HCT116 (cell line): ENCODE data around the gene ZFX. TPM values are rescaled to one million over a fixed set of nuclear protein-coding genes. Genes with fewer than 3 reads are reported as not detected.

Experiments used
- ATAC-seq: fragments of 200-7000 bp; cut with Tn5 transposase; 2 replicates; pipeline ENCODE4 v1.9.1; 2020; ENCODE audit warnings: mild to moderate bottlenecking, moderate library complexity
- BruUV-seq: library from RNA; stranded (reverse); fragments of 400-500 nt; replicated peaks from 2 replicates; lab custom pipeline; 2021; lab: Mats Ljungman, UMichigan
- CTCF ChIA-PET: fragments of 300-600 bp; sonication (Branson Sonifier 250); formaldehyde crosslinking; loops from one replicate; lab custom pipeline; 2021; ENCODE audit warnings: antibody characterized with exemption; lab: Charles Lee
- POLR2A ChIA-PET: fragments of 300-600, 350-600 bp; sonication (Branson Sonifier 250); formaldehyde crosslinking; loops from one replicate; lab custom pipeline; 2021; ENCODE audit warnings: antibody characterized with exemption; lab: Charles Lee
- RAD21 ChIA-PET, 2 experiments: fragments of 300-600 bp; sonication (Branson Sonifier 250); formaldehyde crosslinking; loops; one replicate each; lab custom pipeline; 2023; ENCODE audit warnings: low total read pairs in 2 of 2; ENCODE audit not compliant: uncharacterized antibody in 2 of 2, unreplicated experiment in 2 of 2, low non-redundant PET in 1 of 2; lab: Charles Lee
- DNase-seq: peaks from one replicate; pipeline ENCODE4 v3.0.0-alpha.2; 2010; ENCODE audit warnings: low read depth, low spot score
- H2AFZ ChIP-seq: fragments of 200-600 bp; shearing (Covaris generic), sonication (generic); 2 replicates; pipeline ENCODE4 v1.6.1; 2017; ENCODE audit warnings: low read depth, mixed run types, mixed read lengths, antibody characterized with exemption, low read length; ENCODE audit not compliant: poor library complexity, severe bottlenecking
- H3K27ac ChIP-seq: 2 replicates; pipeline ENCODE4 v1.5.1; 2012; ENCODE audit warnings: low read depth, low read length
- H3K27me3 ChIP-seq: fragments of 200-600 bp; sonication (generic); 2 replicates; pipeline ENCODE4 v1.6.1; 2016; ENCODE audit warnings: mixed run types, low read length, mixed read lengths; ENCODE audit not compliant: insufficient read depth
- H3K36me3 ChIP-seq, 2 experiments: fragments of 200-500 bp in 1 of 2; fragments of 200-600 bp in 1 of 2; sonication (Bioruptor generic) in 1 of 2; sonication (generic) in 1 of 2; 2 replicates each; pipeline versions ENCODE4 v1.5.1 to v1.6.1; 2014 to 2016; ENCODE audit warnings: low read length in 2 of 2, inconsistent platforms in 1 of 2, mixed read lengths in 1 of 2, mixed run types in 1 of 2; ENCODE audit not compliant: insufficient read depth in 2 of 2, control insufficient read depth in 1 of 2
- H3K4me1 ChIP-seq, 2 experiments: fragments of 200-600 bp in 1 of 2; sonication (generic) in 1 of 2; 2 replicates each; pipeline versions ENCODE4 v1.5.1 to v1.6.1; 2012 to 2017; ENCODE audit warnings: low read length in 2 of 2, inconsistent platforms in 1 of 2, mild to moderate bottlenecking in 1 of 2, mixed read lengths in 1 of 2, mixed run types in 1 of 2, moderate library complexity in 1 of 2; ENCODE audit not compliant: insufficient read depth in 2 of 2, control insufficient read depth in 1 of 2
- H3K4me2 ChIP-seq: fragments of 200-600 bp; sonication (generic); 2 replicates; pipeline ENCODE4 v1.6.1; 2017; ENCODE audit warnings: mixed run types, low read length, mixed read lengths
- H3K4me3 ChIP-seq, 2 experiments: fragments of 200-600 bp in 1 of 2; sonication (generic) in 1 of 2; replicated peaks in 1 of 2; 2 replicates each; pipeline ENCODE4 v1.5.1; 2011 to 2016; ENCODE audit warnings: low read length in 2 of 2, control low read depth in 1 of 2, low read depth in 1 of 2, mild to moderate bottlenecking in 1 of 2, mixed read lengths in 1 of 2, mixed run types in 1 of 2
- H3K79me2 ChIP-seq: fragments of 200-600 bp; sonication (generic); 2 replicates; pipeline ENCODE4 v1.6.1; 2017; ENCODE audit warnings: mild to moderate bottlenecking, mixed run types, low read length, moderate library complexity, mixed read lengths; ENCODE audit not compliant: insufficient read depth
- H3K9ac ChIP-seq: fragments of 200-600 bp; sonication (generic); 2 replicates; pipeline ENCODE4 v1.6.1; 2016; ENCODE audit warnings: low read length, mixed read lengths
- H3K9me2 ChIP-seq: fragments of 200-600 bp; sonication (generic), shearing (Covaris generic); 2 replicates; pipeline ENCODE4 v1.6.1; 2017; ENCODE audit warnings: mixed run types, mild to moderate bottlenecking, moderate library complexity; ENCODE audit not compliant: insufficient read depth
- H3K9me3 ChIP-seq, 2 experiments: fragments of 200-500 bp in 1 of 2; fragments of 200-600 bp in 1 of 2; sonication (Bioruptor generic) in 1 of 2; sonication (generic) in 1 of 2; 2 replicates each; pipeline ENCODE4 v1.6.1; 2014 to 2017; ENCODE audit warnings: low read length in 2 of 2, mixed read lengths in 2 of 2, inconsistent platforms in 1 of 2, low read depth in 1 of 2, mild to moderate bottlenecking in 1 of 2, mixed run types in 1 of 2, moderate library complexity in 1 of 2; ENCODE audit not compliant: control insufficient read depth in 1 of 2, insufficient read depth in 1 of 2
- H4K20me1 ChIP-seq: fragments of 200-600 bp; sonication (generic), shearing (Covaris generic); 2 replicates; pipeline ENCODE4 v1.6.1; 2017; ENCODE audit warnings: mixed run types, mild to moderate bottlenecking, moderate library complexity; ENCODE audit not compliant: insufficient read depth
- ATF3 ChIP-seq: IDR thresholded peaks from 2 replicates; pipeline ENCODE4 v1.6.1; 2012
- CBX3 ChIP-seq: IDR thresholded peaks from 2 replicates; pipeline ENCODE4 v1.6.1; 2012; ENCODE audit warnings: low read depth
- CTCF ChIP-seq, 3 experiments: fragments of 200-600 bp in 1 of 3; sonication (generic) in 1 of 3; IDR thresholded peaks in 2 of 3; conservative IDR thresholded peaks in 1 of 3; 2 replicates each; pipeline ENCODE4 v1.5.1; 2012 to 2017; ENCODE audit warnings: low read depth in 2 of 3, low read length in 2 of 3, antibody characterized with exemption in 1 of 3, borderline replicate concordance in 1 of 3, control low read depth in 1 of 3, mild to moderate bottlenecking in 1 of 3, mixed read lengths in 1 of 3, mixed run types in 1 of 3, moderate library complexity in 1 of 3; ENCODE audit not compliant: insufficient read depth in 1 of 3
- ELF1 ChIP-seq: IDR thresholded peaks from 2 replicates; pipeline ENCODE4 v1.6.1; 2012; ENCODE audit warnings: low read depth, borderline replicate concordance
- EZH2 ChIP-seq: fragments of 200-600 bp; sonication (generic); IDR thresholded peaks from 2 replicates; pipeline ENCODE4 v1.6.1; 2017; ENCODE audit warnings: antibody characterized with exemption, mixed run types
- EZH2phosphoT487 ChIP-seq: fragments of 200-600 bp; IDR thresholded peaks from 2 replicates; pipeline ENCODE4 v1.6.1; 2018; ENCODE audit warnings: antibody characterized with exemption, borderline replicate concordance
- MAX ChIP-seq: IDR thresholded peaks from 2 replicates; pipeline ENCODE4 v1.6.1; 2012
- POLR2A ChIP-seq: IDR thresholded peaks from 2 replicates; pipeline ENCODE4 v1.7.0; 2011; ENCODE audit warnings: borderline replicate concordance; ENCODE audit not compliant: insufficient read depth, insufficient read length; ENCODE audit errors: extremely low read depth
- POLR2AphosphoS5 ChIP-seq: IDR thresholded peaks from 2 replicates; pipeline ENCODE4 v1.6.1; 2011; ENCODE audit warnings: mild to moderate bottlenecking, low read depth, low read length, moderate library complexity
- RAD21 ChIP-seq: IDR thresholded peaks from 2 replicates; pipeline ENCODE4 v1.6.1; 2012; ENCODE audit warnings: low read depth, mild to moderate bottlenecking
- REST ChIP-seq: IDR thresholded peaks from 2 replicates; pipeline ENCODE4 v1.6.1; 2012; ENCODE audit warnings: low read depth
- SIN3A ChIP-seq: IDR thresholded peaks from 2 replicates; pipeline ENCODE4 v1.6.1; 2012; ENCODE audit warnings: low read depth
- SP1 ChIP-seq: IDR thresholded peaks from 2 replicates; pipeline ENCODE4 v1.6.1; 2012; ENCODE audit warnings: low read depth
- SRF ChIP-seq: IDR thresholded peaks from 2 replicates; pipeline ENCODE4 v1.6.1; 2012; ENCODE audit warnings: low read depth
- TCF7L2 ChIP-seq: IDR thresholded peaks from 2 replicates; pipeline ENCODE4 v1.7.0; 2011; ENCODE audit warnings: borderline replicate concordance, inconsistent platforms; ENCODE audit not compliant: insufficient read depth, insufficient read length; ENCODE audit errors: extremely low read depth
- YY1 ChIP-seq: IDR thresholded peaks from 2 replicates; pipeline ENCODE4 v1.6.1; 2011; ENCODE audit warnings: low read length, low read depth, moderate library complexity, mild to moderate bottlenecking; ENCODE audit not compliant: insufficient replicate concordance; ENCODE audit errors: extremely low read depth
- ZBTB33 ChIP-seq: IDR thresholded peaks from 2 replicates; pipeline ENCODE4 v1.6.1; 2011; ENCODE audit warnings: mild to moderate bottlenecking, low read length, moderate library complexity; ENCODE audit not compliant: insufficient replicate concordance; ENCODE audit errors: extremely low read depth
- ZFX ChIP-seq: fragments of 450-650 bp; IDR thresholded peaks from 2 replicates; pipeline ENCODE4 v1.6.1; 2017
- ZNF274 ChIP-seq: fragments of 200-500 bp; sonication (Bioruptor generic); IDR thresholded peaks from 2 replicates; pipeline ENCODE4 v1.6.1; 2014; ENCODE audit warnings: mild to moderate bottlenecking, low read depth, low read length, inconsistent platforms
- intact Hi-C: fragments of 100-400 bp; cut with micrococcal nuclease; formaldehyde crosslinking; loops from 2 replicates; pipeline ENCODE4 v1.10.0; 2022
- total RNA-seq: library from RNA; stranded (reverse); gene quantifications from one replicate; pipeline ENCODE4 v1.2.1, GENCODE V29; 2021; ENCODE audit not compliant: unreplicated experiment

The ZFX gene
- total RNA-seq, 1 experiment from 2014 or later = 28.1 TPM

- H3K27ac ChIP-seq = no peak overlapping the region
- CTCF ChIA-PET = no interaction called here
Observed at GRCh38 chrX:24242649-24243175, 93.2 kb downstream of the ZFX start.

More at GRCh38 chrX:24242649-24243175, 93.2 kb downstream of the ZFX start:
- no peaks in the 10 kb centered on the region for H3K79me2 ChIP-seq
- no peak overlapping the region for H3K4me3 ChIP-seq
- no TSS peak for BruUV-seq
- H3K36me3 ChIP-seq = no peaks in the 10 kb centered on the region
- no peaks in the 10 kb centered on the region for H3K27me3 ChIP-seq
- peaks cover 10 to 17% of the 10 kb centered on the region in 2 experiments for H3K4me1 ChIP-seq
- no peaks in the 10 kb centered on the region for H3K9me3 ChIP-seq
- POLR2A ChIA-PET = interaction anchor here (0.9 kb wide), 1 partner anchor 11 kb away, joined by 4 read pairs; no protein-coding TSS in a partner anchor
- H2AFZ ChIP-seq = no peak overlapping the region
- no peak overlapping the region for H3K4me2 ChIP-seq
- TF ChIP-seq SRF (no peak), POLR2A (no peak), POLR2AphosphoS5 (no peak), CBX3 (no peak), ZNF274 (no peak), EZH2phosphoT487 (no peak), CTCF (IDR thresholded peaks at IDR 0.05 in 2 of 3, conservative IDR thresholded peaks at IDR 0.05 in 1 of 3; ENCODE audit: borderline replicate concordance in 1 of 3, insufficient read depth in 1 of 3, low read depth in 2 of 3, low read length in 2 of 3) (no peak), TCF7L2 (no peak), ATF3 (no peak), EZH2 (no peak), ELF1 (no peak), MAX (no peak), SP1 (no peak), SIN3A (no peak), ZBTB33 (no peak), ZFX (no peak), REST (no peak), YY1 (no peak), RAD21 (no peak)
- no peaks in the 10 kb centered on the region for H4K20me1 ChIP-seq
- RAD21 ChIA-PET = interaction anchor here in 1 of 2 experiments (0.6 kb wide), 1 partner anchor 500 kb away, joined by 4 read pairs; the partner anchor contains the start of gene ACOT9
- no peaks in the 10 kb centered on the region for H3K9me2 ChIP-seq
- intact Hi-C loops = loop anchor here (2.0 to 5.0 kb wide), 2 partner anchors 162 to 335 kb away; partner anchors contain the start of genes APOO and CXorf58
- no peak for ATAC-seq
- DNase-seq = no peak
- H3K9ac ChIP-seq = no peak overlapping the region
